Measurements from ENCODE around the gene NUP188.

- no peak for TF ChIP-seq CTCF (optimal IDR thresholded peaks at IDR 0.05 in 1 of 3, IDR thresholded peaks at IDR 0.05 in 1 of 3, conservative IDR thresholded peaks at IDR 0.05 in 1 of 3; ENCODE audit: extremely low read depth in 1 of 3, insufficient read depth in 2 of 3, low read length in 3 of 3)
- no peak for TF ChIP-seq EZH2 (IDR thresholded peaks at IDR 0.05; ENCODE audit: low read length)
Observed at GRCh38 chr9:129023908-129024233, 76.4 kb downstream of the NUP188 start.
